HEK293 (cell line): ENCODE results near the gene CDCA3.

Source experiments
- EGR2 ChIP-seq: fragments of 450-650 bp; formaldehyde crosslinking; IDR thresholded peaks from 2 replicates; pipeline ENCODE4 v1.5.1; 2016; ENCODE audit warnings: low read depth, missing biosample characterization, missing genetic modification characterization
- ELK4 ChIP-seq: IDR thresholded peaks from 2 replicates; pipeline ENCODE4 v1.6.1; 2011; ENCODE audit warnings: mild to moderate bottlenecking, low read depth, low read length, borderline replicate concordance
- KLF1 ChIP-seq: fragments of 450-650 bp; formaldehyde crosslinking; IDR thresholded peaks from 2 replicates; pipeline ENCODE4 v1.5.1; 2016; ENCODE audit warnings: missing biosample characterization, missing genetic modification characterization
- KLF8 ChIP-seq: fragments of 450-650 bp; formaldehyde crosslinking; IDR thresholded peaks from 2 replicates; pipeline ENCODE4 v1.5.1; 2016; ENCODE audit warnings: missing biosample characterization, missing genetic modification characterization
- KLF9 ChIP-seq: fragments of 450-650 bp; formaldehyde crosslinking; IDR thresholded peaks from 2 replicates; pipeline ENCODE4 v1.5.1; 2016; ENCODE audit warnings: missing biosample characterization, missing genetic modification characterization, low read depth
- MYNN ChIP-seq: fragments of 450-650 bp; formaldehyde crosslinking; IDR thresholded peaks from 2 replicates; pipeline ENCODE4 v1.5.1; 2016; ENCODE audit warnings: missing biosample characterization, missing genetic modification characterization, borderline replicate concordance
- MZF1 ChIP-seq: fragments of 450-650 bp; formaldehyde crosslinking; IDR thresholded peaks from 2 replicates; pipeline ENCODE4 v1.5.1; 2017; ENCODE audit warnings: missing biosample characterization, missing genetic modification characterization, borderline replicate concordance
- PRDM10 ChIP-seq: fragments of 450-650 bp; formaldehyde crosslinking; IDR thresholded peaks from 2 replicates; pipeline ENCODE4 v1.5.1; 2016; ENCODE audit warnings: missing biosample characterization, missing genetic modification characterization
- SP7 ChIP-seq: fragments of 450-650 bp; formaldehyde crosslinking; IDR thresholded peaks from 2 replicates; pipeline ENCODE4 v1.5.1; 2016; ENCODE audit warnings: missing biosample characterization, missing genetic modification characterization
- TRIM28 ChIP-seq: IDR thresholded peaks from 2 replicates; pipeline ENCODE4 v1.6.1; 2011; ENCODE audit warnings: low read length, control low read depth, borderline replicate concordance
- WT1 ChIP-seq: fragments of 450-650 bp; formaldehyde crosslinking; IDR thresholded peaks from 2 replicates; pipeline ENCODE4 v1.5.1; 2016; ENCODE audit warnings: missing biosample characterization, missing genetic modification characterization
- ZBTB17 ChIP-seq: fragments of 450-650 bp; formaldehyde crosslinking; IDR thresholded peaks from 2 replicates; pipeline ENCODE4 v1.5.1; 2016; ENCODE audit warnings: missing biosample characterization, missing genetic modification characterization
- ZFP37 ChIP-seq: fragments of 450-650 bp; formaldehyde crosslinking; IDR thresholded peaks from 2 replicates; pipeline ENCODE4 v1.5.1; 2016; ENCODE audit warnings: missing biosample characterization, missing genetic modification characterization
- ZFP41 ChIP-seq: fragments of 450-650 bp; formaldehyde crosslinking; IDR thresholded peaks from 2 replicates; pipeline ENCODE4 v1.5.1; 2016; ENCODE audit warnings: missing biosample characterization, missing genetic modification characterization, borderline replicate concordance
- ZNF26 ChIP-seq: fragments of 450-650 bp; formaldehyde crosslinking; IDR thresholded peaks from 2 replicates; pipeline ENCODE4 v1.5.1; 2016; ENCODE audit warnings: missing biosample characterization, missing genetic modification characterization
- ZNF274 ChIP-seq, 2 experiments: fragments of 200-500 bp in 1 of 2; fragments of 450-650 bp in 1 of 2; sonication (Bioruptor generic) in 1 of 2; formaldehyde crosslinking in 1 of 2; IDR thresholded peaks; 2 replicates each; pipeline versions ENCODE4 v1.5.1 to v1.6.1; 2014 to 2016; ENCODE audit warnings: borderline replicate concordance in 1 of 2, inconsistent platforms in 1 of 2, low read length in 1 of 2, missing biosample characterization in 1 of 2, missing genetic modification characterization in 1 of 2
- ZNF280D ChIP-seq: fragments of 450-650 bp; formaldehyde crosslinking; IDR thresholded peaks from 2 replicates; pipeline ENCODE4 v1.5.1; 2016; ENCODE audit warnings: missing biosample characterization, missing genetic modification characterization
- ZNF366 ChIP-seq: fragments of 450-650 bp; formaldehyde crosslinking; conservative IDR thresholded peaks from 2 replicates; pipeline ENCODE4 v1.5.1; 2016; ENCODE audit warnings: missing biosample characterization, missing genetic modification characterization
- ZNF514 ChIP-seq: fragments of 450-650 bp; formaldehyde crosslinking; IDR thresholded peaks from 2 replicates; pipeline ENCODE4 v1.5.1; 2016; ENCODE audit warnings: missing biosample characterization, missing genetic modification characterization
- ZNF549 ChIP-seq: fragments of 450-650 bp; IDR thresholded peaks from 2 replicates; pipeline ENCODE4 v1.5.1; 2018; ENCODE audit warnings: missing biosample characterization, missing genetic modification characterization, mild to moderate bottlenecking, inconsistent platforms, moderate library complexity
- ZNF585B ChIP-seq: fragments of 450-650 bp; formaldehyde crosslinking; IDR thresholded peaks from 2 replicates; pipeline ENCODE4 v1.5.1; 2016; ENCODE audit warnings: missing biosample characterization, missing genetic modification characterization
- ZNF600 ChIP-seq: fragments of 450-650 bp; formaldehyde crosslinking; IDR thresholded peaks from 2 replicates; pipeline ENCODE4 v1.5.1; 2016; ENCODE audit warnings: missing biosample characterization, missing genetic modification characterization
- ZNF624 ChIP-seq: fragments of 450-650 bp; formaldehyde crosslinking; IDR thresholded peaks from 2 replicates; pipeline ENCODE4 v1.5.1; 2017; ENCODE audit warnings: missing biosample characterization, missing genetic modification characterization
- ZNF629 ChIP-seq: fragments of 450-650 bp; formaldehyde crosslinking; IDR thresholded peaks from 2 replicates; pipeline ENCODE4 v1.5.1; 2017; ENCODE audit warnings: missing biosample characterization, missing genetic modification characterization
- ZNF660 ChIP-seq: fragments of 450-650 bp; IDR thresholded peaks from 2 replicates; pipeline ENCODE4 v1.5.1; 2018; ENCODE audit warnings: missing biosample characterization, mild to moderate bottlenecking, missing genetic modification characterization
- ZNF701 ChIP-seq: fragments of 450-650 bp; formaldehyde crosslinking; IDR thresholded peaks from 2 replicates; pipeline ENCODE4 v1.5.1; 2016; ENCODE audit warnings: missing biosample characterization, missing genetic modification characterization
- ZSCAN23 ChIP-seq: fragments of 450-650 bp; formaldehyde crosslinking; IDR thresholded peaks from 2 replicates; pipeline ENCODE4 v1.5.1; 2016; ENCODE audit warnings: missing biosample characterization, missing genetic modification characterization
- ZSCAN4 ChIP-seq: fragments of 450-650 bp; formaldehyde crosslinking; IDR thresholded peaks from 2 replicates; pipeline ENCODE4 v1.5.1; 2017; ENCODE audit warnings: missing biosample characterization, missing genetic modification characterization
- ZXDB ChIP-seq: fragments of 450-650 bp; formaldehyde crosslinking; IDR thresholded peaks from 2 replicates; pipeline ENCODE4 v1.5.1; 2016; ENCODE audit warnings: missing biosample characterization, missing genetic modification characterization

The CDCA3 gene

GRCh38 chr12:6821591-6822425, 29.3 kb downstream of the CDCA3 start, which contains the start of gene GPR162 (continued):
- no peak for TF ChIP-seq ZNF280D
- TF ChIP-seq ZFP37 (tag by site-specific recombination): no peak
- TF ChIP-seq ZFP41: no peak
- TF ChIP-seq ZNF274 (IDR thresholded peaks at IDR 0.05; ENCODE audit: low read length): no peak
- no peak for TF ChIP-seq ZNF274 (tag by site-specific recombination; IDR thresholded peaks at IDR 0.05; ENCODE audit: borderline replicate concordance)
- TF ChIP-seq SP7: no peak; the same call in 1 of the 2 replicates
- TF ChIP-seq MZF1 (tag by site-specific recombination): no peak
- TF ChIP-seq ZNF624 (tag by site-specific recombination): no peak
- TF ChIP-seq ZNF660 (tag by site-specific recombination): no peak
- no peak for TF ChIP-seq ZNF514 (tag by site-specific recombination)
- TF ChIP-seq KLF1: peak; percentile 61; the same call in 1 of the 2 replicates
- peak; percentile 16; the same call in 1 of the 2 replicates for TF ChIP-seq KLF8
- no peak for TF ChIP-seq ZSCAN4
- TF ChIP-seq PRDM10: no peak
- TF ChIP-seq ZXDB (tag by site-specific recombination): 0 out of 2 replicates have a peak, but pooled peaks have one; percentile 13
- TF ChIP-seq ZNF549: no peak
- no peak for TF ChIP-seq ZNF600 (tag by site-specific recombination)
- TF ChIP-seq KLF9 (tag by site-specific recombination): 0 out of 2 replicates have a peak, but pooled peaks have one; percentile 8
- no peak for TF ChIP-seq ZNF585B (tag by site-specific recombination)
- TF ChIP-seq ELK4: no peak
- TF ChIP-seq WT1 (tag by site-specific recombination): peak; percentile 90
- TF ChIP-seq ZSCAN23 (tag by site-specific recombination): no peak
- TF ChIP-seq ZBTB17 (tag by site-specific recombination): 0 out of 2 replicates have a peak, but pooled peaks have one; percentile 24
- peak; percentile 67 for TF ChIP-seq EGR2 (tag by site-specific recombination)
- no peak for TF ChIP-seq TRIM28
- TF ChIP-seq MYNN (tag by site-specific recombination): peak; percentile 56; the same call in 1 of the 2 replicates
- no peak for TF ChIP-seq ZNF26 (tag by site-specific recombination)
- TF ChIP-seq ZNF366: peak; percentile 90
- TF ChIP-seq ZNF701 (tag by site-specific recombination): no peak
- no peak for TF ChIP-seq ZNF629 (tag by site-specific recombination)
